B cell (primary cell): ENCODE data around the gene PAF1. TPM values are rescaled to one million over a fixed set of nuclear protein-coding genes. Genes with fewer than 3 reads are reported as not detected.

Experiments used
- ATAC-seq: fragments of 200-7000 bp; cut with Tn5 transposase; one replicate; pipeline ENCODE4 v1.10.0; 2021; ENCODE audit warnings: low read depth, mild to moderate bottlenecking, moderate number of reproducible peaks, moderate library complexity
- CTCF ChIA-PET: fragments of 350-600 bp; sonication (Branson Sonifier 250); formaldehyde crosslinking; loops from one replicate; lab custom pipeline; 2021; ENCODE audit warnings: antibody characterized with exemption, inconsistent platforms; lab: Charles Lee
- POLR2A ChIA-PET: fragments of 350-600 bp; sonication (Branson Sonifier 250); formaldehyde crosslinking; loops from one replicate; lab custom pipeline; 2021; ENCODE audit warnings: antibody characterized with exemption; lab: Charles Lee
- DNase-seq: peaks from one replicate; pipeline ENCODE4 v3.0.0; 2013
- H2AFZ ChIP-seq: 2 replicates; pipeline ENCODE4 v1.6.1; 2012; ENCODE audit warnings: mild to moderate bottlenecking, low read depth, low read length; ENCODE audit not compliant: insufficient read depth, poor library complexity, severe bottlenecking
- H3K27ac ChIP-seq, 2 donors: 1 replicate in 1 of 2; 2 replicates in 1 of 2; pipeline ENCODE4 v1.5.1; 2012 to 2013; ENCODE audit warnings: low read length in 2 of 2, mild to moderate bottlenecking in 2 of 2, moderate library complexity in 1 of 2
- H3K27me3 ChIP-seq, 4 experiments: fragments of 200-600 bp in 1 of 4; sonication (generic) in 1 of 4; replicated peaks in 1 of 4; 1 replicate in 2 of 4; 2 replicates in 2 of 4; pipeline versions ENCODE4 v1.6.1 to v1.7.0; 2013 to 2016; ENCODE audit warnings: low read length in 3 of 4, mild to moderate bottlenecking in 2 of 4, mixed read lengths in 1 of 4, moderate library complexity in 1 of 4; ENCODE audit not compliant: insufficient read depth in 4 of 4, control insufficient read depth in 3 of 4; ENCODE audit errors: control extremely low read depth in 1 of 4
- H3K36me3 ChIP-seq, 2 experiments: replicated peaks in 1 of 2; 1 replicate in 1 of 2; 2 replicates in 1 of 2; pipeline versions ENCODE4 v1.6.1 to v1.7.1; 2013; ENCODE audit warnings: low read length in 1 of 2; ENCODE audit not compliant: insufficient read depth in 2 of 2, control insufficient read depth in 1 of 2; ENCODE audit errors: control extremely low read depth in 1 of 2, extremely low read depth in 1 of 2
- H3K4me1 ChIP-seq, 2 donors: fragments of 200-600 bp in 1 of 2; sonication (generic) in 1 of 2; 1 replicate in 1 of 2; 2 replicates in 1 of 2; pipeline versions ENCODE4 v1.5.1 to v1.6.1; 2013 to 2017; ENCODE audit warnings: low read length in 2 of 2; ENCODE audit not compliant: control insufficient read depth in 2 of 2, insufficient read depth in 2 of 2
- H3K4me2 ChIP-seq: replicated peaks from 2 replicates; pipeline ENCODE3; 2012; ENCODE audit warnings: mild to moderate bottlenecking, low read depth, low read length; ENCODE audit not compliant: poor library complexity, severe bottlenecking
- H3K4me3 ChIP-seq, 5 experiments: fragments of 200-600 bp in 1 of 5; sonication (generic) in 1 of 5; 1 replicate in 3 of 5; 2 replicates in 2 of 5; pipeline versions ENCODE4 v1.5.1 to v1.7.0; 2011 to 2016; ENCODE audit warnings: low read length in 4 of 5, mild to moderate bottlenecking in 4 of 5, low read depth in 2 of 5, control low read depth in 1 of 5, moderate library complexity in 1 of 5; ENCODE audit not compliant: insufficient read depth in 1 of 5; ENCODE audit errors: control extremely low read depth in 1 of 5, extremely low read depth in 1 of 5
- H3K79me2 ChIP-seq: fragments of 200-600 bp; sonication (generic); one replicate; pipeline ENCODE4 v1.6.0; 2016; ENCODE audit warnings: low read length; ENCODE audit not compliant: control insufficient read depth, insufficient read depth
- H3K9ac ChIP-seq: fragments of 200-600 bp; sonication (generic); 2 replicates; pipeline ENCODE4 v1.6.1; 2017; ENCODE audit warnings: mild to moderate bottlenecking, low read length, moderate library complexity
- H3K9me3 ChIP-seq, 3 donors: one replicate each; pipeline versions ENCODE4 v1.6.1 to v1.7.1; 2013; ENCODE audit warnings: low read length in 2 of 3; ENCODE audit not compliant: control insufficient read depth in 2 of 3, insufficient read depth in 1 of 3; ENCODE audit errors: control extremely low read depth in 1 of 3
- H4K20me1 ChIP-seq: 2 replicates; pipeline ENCODE4 v1.6.0; 2012; ENCODE audit warnings: mild to moderate bottlenecking, low read length; ENCODE audit not compliant: insufficient read depth, control insufficient read depth, poor library complexity, severe bottlenecking
- H3K27ac Mint-ChIP-seq: one replicate; pipeline ENCODE4 v1.8.0; 2021; ENCODE audit warnings: mixed read lengths
- H3K27me3 Mint-ChIP-seq: one replicate; pipeline ENCODE4 v1.8.0; 2021; ENCODE audit warnings: mixed read lengths
- H3K4me1 Mint-ChIP-seq: one replicate; pipeline ENCODE4 v1.8.0; 2021; ENCODE audit warnings: mixed read lengths
- H3K4me3 Mint-ChIP-seq: one replicate; pipeline ENCODE4 v1.8.0; 2021; ENCODE audit warnings: mixed read lengths
- H3K9me3 Mint-ChIP-seq: one replicate; pipeline ENCODE4 v1.8.0; 2022; ENCODE audit warnings: mixed read lengths; ENCODE audit not compliant: insufficient read depth
- EZH2 ChIP-seq: IDR thresholded peaks from 2 replicates; pipeline ENCODE4 v1.6.1; 2012; ENCODE audit warnings: borderline replicate concordance, low read depth, mild to moderate bottlenecking, moderate library complexity, low read length; ENCODE audit not compliant: insufficient read depth, poor library complexity, severe bottlenecking
- WGBS: methylation state at CpG from one replicate; pipeline ENCODE4 v1.1.5; 2013; ENCODE audit warnings: missing lambda C conversion rate; ENCODE audit not compliant: insufficient coverage; 5-methylcytosine and 5-hydroxymethylcytosine counted together
- intact Hi-C: fragments of 100-400 bp; cut with micrococcal nuclease; formaldehyde crosslinking; loops from one replicate; pipeline ENCODE4 v1.10.0; 2022
- polyA plus RNA-seq: library from polyadenylated mRNA; depleted of rRNA; stranded (reverse); fragments of >200 nt; gene quantifications from 2 replicates; pipeline ENCODE4 v1.2.3, GENCODE V29; 2012
- total RNA-seq, 2 donors: library from RNA; stranded (reverse); fragments of 120-200 nt in 1 of 2; gene quantifications; 1 replicate in 1 of 2; 2 replicates in 1 of 2; pipeline versions ENCODE4 v1.2.3 to v1.2.4, GENCODE V29; 2013 to 2022
- TF ChIP-seq, protein P1 (sequence below): fragments of 200-600 bp; IDR thresholded peaks from one replicate; pipeline ENCODE4 v1.8.0; 2022; ENCODE audit warnings: antibody characterized with exemption, mild to moderate bottlenecking

PAF1 gene
- total and polyA plus RNA-seq, 2 donors (not counting 1 experiment from before 2014, with no cell fraction given): 59.9 to 387 TPM

DNA sequence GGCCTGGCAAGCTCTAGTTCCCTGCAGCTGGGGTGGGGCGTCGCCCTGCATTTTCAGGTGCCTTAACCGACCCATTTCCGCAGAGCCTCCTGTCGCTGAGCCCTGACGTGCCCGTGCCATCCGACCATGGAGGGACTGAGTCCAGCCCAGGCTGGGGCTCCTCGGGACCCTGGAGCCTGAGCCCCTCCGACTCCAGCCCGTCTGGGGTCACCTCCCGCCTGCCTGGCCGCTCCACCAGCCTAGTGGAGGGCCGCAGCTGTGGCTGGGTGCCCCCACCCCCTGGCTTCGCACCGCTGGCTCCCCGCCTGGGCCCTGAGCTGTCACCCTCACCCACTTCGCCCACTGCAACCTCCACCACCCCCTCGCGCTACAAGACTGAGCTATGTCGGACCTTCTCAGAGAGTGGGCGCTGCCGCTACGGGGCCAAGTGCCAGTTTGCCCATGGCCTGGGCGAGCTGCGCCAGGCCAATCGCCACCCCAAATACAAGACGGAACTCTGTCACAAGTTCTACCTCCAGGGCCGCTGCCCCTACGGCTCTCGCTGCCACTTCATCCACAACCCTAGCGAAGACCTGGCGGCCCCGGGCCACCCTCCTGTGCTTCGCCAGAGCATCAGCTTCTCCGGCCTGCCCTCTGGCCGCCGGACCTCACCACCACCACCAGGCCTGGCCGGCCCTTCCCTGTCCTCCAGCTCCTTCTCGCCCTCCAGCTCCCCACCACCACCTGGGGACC is 16.9 kb upstream of the PAF1 start:
- DNase-seq: peak; percentile 86
- Histone ChIP-seq H3K27ac (peak overlapping the region; percentile 100), H3K79me2 (peaks cover 60% of the 10 kb centered on the region), H2AFZ (no peak overlapping the region), H3K4me2 (peak overlapping the region; percentile 100), H4K20me1 (peaks cover 28% of the 10 kb centered on the region), H3K4me3 (peak overlapping the region; percentile 87 to 99 (median 95)), H3K9ac (peak overlapping the region; percentile 99), H3K27me3 (no peaks in the 10 kb centered on the region), H3K4me1 (peaks cover 38 to 59% of the 10 kb centered on the region in 2 donors), H3K36me3 (peaks cover 0 to 24% of the 10 kb centered on the region in 2 experiments), H3K9me3 (no peaks in the 10 kb centered on the region)
- 10% methylated on average over 40 of the region's 40 CpGs for WGBS
- Mint-ChIP-seq H3K4me3 (peak overlapping the region; percentile 94), H3K27me3 (no peaks in the 10 kb centered on the region), H3K4me1 (peaks cover 56% of the 10 kb centered on the region), H3K27ac (peak overlapping the region; percentile 97), H3K9me3 (no peaks in the 10 kb centered on the region)
- ChIA-PET POLR2A (interaction anchor here (1.4 to 8.8 kb wide), 5 partner anchors 7 to 66 kb away, joined by 8 to 69 read pairs (median 17); partner anchors contain the start of genes MED29, PAF1, RPS16 and SAMD4B), CTCF (interaction anchor here (0.9 to 2.9 kb wide), 4 partner anchors 8 to 21 kb away, joined by 3 to 42 read pairs (median 8); partner anchors contain the start of genes MED29 and PAF1)
- intact Hi-C loops: loop anchor here (10.0 kb wide), 1 partner anchor 543 kb away; no protein-coding TSS in a partner anchor
- no peak for TF ChIP-seq EZH2
- TF ChIP-seq, protein P1, sequence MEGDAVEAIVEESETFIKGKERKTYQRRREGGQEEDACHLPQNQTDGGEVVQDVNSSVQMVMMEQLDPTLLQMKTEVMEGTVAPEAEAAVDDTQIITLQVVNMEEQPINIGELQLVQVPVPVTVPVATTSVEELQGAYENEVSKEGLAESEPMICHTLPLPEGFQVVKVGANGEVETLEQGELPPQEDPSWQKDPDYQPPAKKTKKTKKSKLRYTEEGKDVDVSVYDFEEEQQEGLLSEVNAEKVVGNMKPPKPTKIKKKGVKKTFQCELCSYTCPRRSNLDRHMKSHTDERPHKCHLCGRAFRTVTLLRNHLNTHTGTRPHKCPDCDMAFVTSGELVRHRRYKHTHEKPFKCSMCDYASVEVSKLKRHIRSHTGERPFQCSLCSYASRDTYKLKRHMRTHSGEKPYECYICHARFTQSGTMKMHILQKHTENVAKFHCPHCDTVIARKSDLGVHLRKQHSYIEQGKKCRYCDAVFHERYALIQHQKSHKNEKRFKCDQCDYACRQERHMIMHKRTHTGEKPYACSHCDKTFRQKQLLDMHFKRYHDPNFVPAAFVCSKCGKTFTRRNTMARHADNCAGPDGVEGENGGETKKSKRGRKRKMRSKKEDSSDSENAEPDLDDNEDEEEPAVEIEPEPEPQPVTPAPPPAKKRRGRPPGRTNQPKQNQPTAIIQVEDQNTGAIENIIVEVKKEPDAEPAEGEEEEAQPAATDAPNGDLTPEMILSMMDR: no peak
- peak; percentile 1 for ATAC-seq

DNA sequence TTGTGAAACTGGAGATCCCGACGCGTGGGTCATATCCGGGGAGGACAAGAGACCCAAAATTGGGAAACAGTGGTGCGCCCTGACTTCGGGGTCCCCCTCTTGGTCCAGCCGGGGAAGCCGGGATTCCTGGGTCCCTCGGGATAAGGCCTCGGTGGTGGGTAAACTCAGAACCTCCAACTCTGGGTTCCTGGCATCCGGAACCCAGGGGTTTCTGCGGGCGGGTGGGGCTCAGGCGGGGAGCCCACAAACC is 16.4 kb upstream of the PAF1 start:
- H3K27me3 Mint-ChIP-seq: no peaks in the 10 kb centered on the region
- H3K9me3 Mint-ChIP-seq: no peaks in the 10 kb centered on the region
- no peaks in the 10 kb centered on the region for H3K27me3 ChIP-seq
- peaks cover 28% of the 10 kb centered on the region for H4K20me1 ChIP-seq
- intact Hi-C loops: loop anchor here (10.0 kb wide), 1 partner anchor 543 kb away; no protein-coding TSS in a partner anchor
- H3K9me3 ChIP-seq: peaks cover 0 to 1% (median 0%) of the 10 kb centered on the region in 3 donors
- H3K36me3 ChIP-seq: peaks cover 0 to 24% of the 10 kb centered on the region in 2 experiments
- peak overlapping the region; percentile 87 to 99 (median 95) for H3K4me3 ChIP-seq
- H3K4me1 ChIP-seq: peaks cover 41 to 64% of the 10 kb centered on the region in 2 donors
- peaks cover 61% of the 10 kb centered on the region for H3K4me1 Mint-ChIP-seq
- H3K27ac Mint-ChIP-seq: peak overlapping the region; percentile 97
- peak overlapping the region; percentile 100 for H3K27ac ChIP-seq
- peak overlapping the region; percentile 99 for H3K9ac ChIP-seq
- ATAC-seq (no peak), DNase-seq (no peak)
- ChIA-PET CTCF (interaction anchor here (0.9 to 2.9 kb wide), 4 partner anchors 8 to 21 kb away, joined by 3 to 42 read pairs (median 8); partner anchors contain the start of genes MED29 and PAF1), POLR2A (interaction anchor here (1.4 to 8.8 kb wide), 5 partner anchors 10 to 65 kb away, joined by 7 to 69 read pairs (median 17); partner anchors contain the start of genes MED29, PAF1, RPS16 and SAMD4B)
- H2AFZ ChIP-seq: no peak overlapping the region
- peak overlapping the region; percentile 100 for H3K4me2 ChIP-seq
- WGBS: under 1% methylated on average over 14 of the region's 14 CpGs
- no peak for TF ChIP-seq EZH2
- TF ChIP-seq, protein P1: no peak
- peak overlapping the region; percentile 94 for H3K4me3 Mint-ChIP-seq
- peaks cover 60% of the 10 kb centered on the region for H3K79me2 ChIP-seq
